Activated effector memory CD4-positive, alpha-beta T cell treated with anti-CD3 and anti-CD28 coated beads, Interleukin-2, amount 50 U/mL, for 16 hours (primary cell): ENCODE results near the gene TRIM41.
"Not testable (repeated sequence)": the region's sequence is repeated elsewhere in the genome, so short reads cannot be mapped to it uniquely, and the experiment has no call there.

ENCODE experiments used
- DNase-seq: peaks from one replicate; pipeline ENCODE4 v3.0.0-alpha.2; 2020

TRIM41 gene

DNA sequence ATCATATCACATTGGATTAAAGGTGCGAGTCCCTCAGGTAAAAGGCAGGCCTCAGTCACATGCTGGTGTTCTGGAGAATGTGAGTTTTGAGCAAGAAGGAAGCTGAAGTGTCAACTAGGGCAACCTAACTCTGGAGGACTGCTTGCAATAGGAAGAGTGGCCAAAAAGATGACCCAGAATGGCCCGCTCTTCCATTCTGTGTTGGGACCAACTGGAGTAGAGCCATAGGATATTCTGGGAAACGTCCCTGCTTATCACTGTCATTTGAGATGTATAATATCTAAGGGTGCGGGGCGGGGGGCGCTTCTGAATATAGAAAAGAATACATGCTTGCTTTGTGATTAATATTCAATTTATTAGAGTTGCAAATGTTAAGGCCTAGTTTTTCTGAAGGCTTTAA, 11.0 kb upstream of the TRIM41 start:
- DNase-seq: no peak

GRCh38 chr5:181212934-181213333, 10.1 kb upstream of the TRIM41 start:
- DNase-seq: no peak

DNA sequence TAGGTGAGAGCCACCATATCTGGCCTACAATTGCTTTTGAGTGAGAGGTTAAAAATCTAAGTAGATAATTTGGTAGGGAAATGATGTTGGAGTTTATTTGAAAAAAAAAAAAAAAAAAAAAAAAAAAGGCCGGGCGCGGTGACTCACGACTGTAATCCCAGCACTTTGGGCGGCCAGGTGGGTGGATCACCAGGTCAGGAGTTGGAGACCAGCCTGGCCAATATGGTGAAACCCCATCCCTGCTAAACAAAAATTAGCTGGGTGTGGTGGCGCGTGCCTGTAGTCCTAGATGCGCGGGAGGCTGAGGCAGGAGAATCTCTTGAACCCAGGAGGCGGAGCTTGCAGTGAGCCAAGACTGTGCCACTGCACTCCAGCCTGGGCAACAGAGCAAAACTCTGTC, 8.8 kb upstream of the TRIM41 start:
- not testable (repeated sequence) for DNase-seq

GRCh38 chr5:181215997-181216989, 6.8 kb upstream of the TRIM41 start:
- DNase-seq: no peak

- DNase-seq: peak; percentile 86
Measured at GRCh38 chr5:181217111-181217802, 5.8 kb upstream of the TRIM41 start.

GRCh38 chr5:181217803-181218062, 5.3 kb upstream of the TRIM41 start:
- peak; percentile 81 for DNase-seq

- DNase-seq: no peak
Measured at GRCh38 chr5:181218795-181219124, 4.3 kb upstream of the TRIM41 start.

DNA sequence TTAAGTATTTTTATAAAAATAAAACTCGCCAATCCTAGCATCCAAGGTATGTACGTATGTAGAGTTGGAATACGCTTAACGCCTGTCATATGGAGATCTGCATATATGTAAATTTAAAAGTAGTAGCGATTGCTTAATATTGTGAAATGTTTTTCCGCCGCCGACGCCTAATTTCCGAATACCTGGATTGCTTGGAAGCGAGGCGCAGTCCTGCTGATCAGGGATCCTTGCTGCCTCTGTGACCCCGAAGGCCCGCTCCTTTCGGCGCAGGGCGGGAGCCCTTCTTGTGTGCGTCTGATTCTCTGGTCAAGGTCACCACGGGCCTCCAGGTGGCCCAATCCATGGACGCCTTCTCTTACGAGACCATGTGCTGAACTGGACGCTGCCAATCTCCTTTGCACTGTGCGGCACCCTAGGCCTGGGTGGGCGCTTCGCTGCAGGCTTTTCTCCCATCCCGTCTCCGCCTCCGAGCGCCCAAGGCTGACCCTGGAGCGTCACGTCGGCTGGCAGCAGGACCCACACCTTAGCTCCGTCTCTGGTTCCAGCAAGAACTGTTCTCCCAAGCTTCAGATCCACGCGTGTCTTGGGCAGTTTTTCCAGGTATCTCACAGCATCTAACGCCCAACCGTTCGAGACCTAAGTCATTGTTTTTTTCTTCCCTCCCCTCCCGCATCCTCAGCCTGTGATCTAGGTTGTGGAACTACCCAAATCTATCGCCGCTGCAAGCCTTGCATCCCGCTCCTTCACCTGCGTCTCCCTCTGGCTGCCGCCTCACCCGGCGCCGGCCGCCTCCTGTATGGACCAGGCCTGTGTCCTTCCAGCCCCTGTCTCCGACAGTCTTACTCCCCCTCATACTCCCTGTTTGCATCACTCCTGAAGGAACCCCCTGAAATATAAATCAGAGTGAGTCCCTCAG, 3.6 kb upstream of the TRIM41 start:
- DNase-seq: no peak

GRCh38 chr5:181220178-181220515, 2.9 kb upstream of the TRIM41 start:
- no peak for DNase-seq

DNA sequence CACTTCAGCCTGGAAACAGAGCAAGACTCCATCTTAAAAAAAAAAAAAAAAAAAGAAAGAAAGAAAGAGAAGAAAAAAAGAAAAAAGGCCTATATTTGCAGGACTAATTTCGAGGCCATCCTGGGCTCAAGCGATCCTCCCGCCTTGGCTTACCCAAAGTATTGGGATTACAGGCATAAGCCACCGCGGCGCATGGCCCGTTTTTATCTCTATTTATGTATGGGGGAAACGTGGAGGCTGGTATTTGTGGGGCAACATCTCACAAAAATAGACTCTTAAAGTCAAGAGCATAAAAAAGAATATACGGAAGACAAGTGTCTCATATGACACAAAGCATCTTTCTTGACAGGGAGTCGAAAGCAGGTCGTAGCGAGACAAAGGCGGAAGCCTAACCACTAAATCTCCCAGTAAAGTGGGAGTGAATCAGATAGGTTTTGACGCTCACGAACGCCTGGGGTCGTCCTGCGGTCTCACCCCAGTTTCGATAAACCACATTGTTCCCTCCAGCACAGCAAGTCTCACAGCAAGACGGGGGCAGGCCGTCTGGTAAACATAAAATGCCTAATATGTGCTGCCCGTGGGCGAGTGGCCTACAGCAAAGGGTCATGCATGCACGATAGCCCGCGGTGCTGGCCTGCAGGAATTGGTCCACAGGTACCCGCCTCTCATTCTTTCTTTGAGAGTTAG, 1.8 kb upstream of the TRIM41 start:
- peak; percentile 83 for DNase-seq

DNA sequence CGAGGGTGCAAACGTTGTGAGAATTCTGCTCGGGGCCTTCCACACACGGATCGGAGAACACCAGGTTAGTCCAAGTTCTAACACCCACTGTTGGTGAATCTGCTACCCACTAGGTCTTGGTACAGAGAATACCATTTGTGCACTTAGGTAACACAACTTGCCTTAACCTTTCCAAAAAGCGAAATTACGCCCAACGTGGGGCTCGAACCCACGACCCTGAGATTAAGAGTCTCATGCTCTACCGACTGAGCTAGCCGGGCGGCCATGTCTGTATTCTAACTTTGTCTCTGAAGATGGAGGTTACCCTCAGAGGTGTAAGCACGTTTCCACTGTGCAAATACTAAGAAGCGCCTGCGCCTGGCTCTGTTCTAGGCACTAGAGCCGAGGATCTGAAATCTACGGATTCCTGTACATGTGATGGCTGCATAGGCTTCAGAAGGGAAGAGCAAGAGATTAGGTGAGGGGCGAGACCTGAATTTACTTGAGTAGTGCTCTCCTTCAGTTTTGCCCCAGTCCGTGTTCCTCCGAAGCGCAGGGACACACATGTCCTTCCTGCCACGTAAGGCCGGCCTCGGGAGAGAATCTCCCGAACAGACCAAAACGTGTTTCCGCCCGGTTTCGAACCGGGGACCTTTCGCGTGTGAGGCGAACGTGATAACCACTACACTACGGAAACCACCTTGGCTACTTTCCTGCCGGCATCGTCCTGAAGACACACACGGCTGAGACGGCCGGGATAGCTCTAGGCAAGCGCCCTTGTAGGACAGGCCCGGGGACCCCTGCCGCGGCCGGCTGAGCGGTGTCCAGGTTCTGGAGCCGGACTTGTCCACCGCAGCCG, 1.1 kb upstream of the TRIM41 start:
- DNase-seq: peak; percentile 99

GRCh38 chr5:181222630-181223057, 437 bp upstream of the TRIM41 start:
- DNase-seq: no peak

DNA sequence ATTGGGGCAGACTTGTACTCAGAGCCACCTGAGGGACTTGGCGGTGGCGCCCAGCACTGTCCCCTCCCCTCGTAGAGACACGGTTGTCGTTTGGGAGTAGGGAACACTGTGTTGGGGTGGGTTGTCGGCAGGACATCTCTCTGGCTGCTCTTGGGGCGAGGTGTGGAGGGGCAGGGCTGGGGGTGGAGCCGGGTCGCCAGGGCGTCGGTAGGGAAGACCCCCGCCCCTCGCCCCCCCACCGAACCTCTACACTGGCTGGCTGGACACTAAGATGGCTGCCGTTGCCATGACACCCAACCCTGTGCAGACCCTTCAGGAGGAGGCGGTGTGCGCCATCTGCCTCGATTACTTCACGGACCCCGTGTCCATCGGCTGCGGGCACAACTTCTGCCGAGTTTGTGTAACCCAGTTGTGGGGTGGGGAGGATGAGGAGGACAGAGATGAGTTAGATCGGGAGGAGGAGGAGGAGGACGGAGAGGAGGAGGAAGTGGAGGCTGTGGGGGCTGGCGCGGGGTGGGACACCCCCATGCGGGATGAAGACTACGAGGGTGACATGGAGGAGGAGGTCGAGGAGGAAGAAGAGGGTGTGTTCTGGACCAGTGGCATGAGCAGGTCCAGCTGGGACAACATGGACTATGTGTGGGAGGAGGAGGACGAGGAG, 778 bp downstream of the TRIM41 start:
- DNase-seq: peak; percentile 83

DNA sequence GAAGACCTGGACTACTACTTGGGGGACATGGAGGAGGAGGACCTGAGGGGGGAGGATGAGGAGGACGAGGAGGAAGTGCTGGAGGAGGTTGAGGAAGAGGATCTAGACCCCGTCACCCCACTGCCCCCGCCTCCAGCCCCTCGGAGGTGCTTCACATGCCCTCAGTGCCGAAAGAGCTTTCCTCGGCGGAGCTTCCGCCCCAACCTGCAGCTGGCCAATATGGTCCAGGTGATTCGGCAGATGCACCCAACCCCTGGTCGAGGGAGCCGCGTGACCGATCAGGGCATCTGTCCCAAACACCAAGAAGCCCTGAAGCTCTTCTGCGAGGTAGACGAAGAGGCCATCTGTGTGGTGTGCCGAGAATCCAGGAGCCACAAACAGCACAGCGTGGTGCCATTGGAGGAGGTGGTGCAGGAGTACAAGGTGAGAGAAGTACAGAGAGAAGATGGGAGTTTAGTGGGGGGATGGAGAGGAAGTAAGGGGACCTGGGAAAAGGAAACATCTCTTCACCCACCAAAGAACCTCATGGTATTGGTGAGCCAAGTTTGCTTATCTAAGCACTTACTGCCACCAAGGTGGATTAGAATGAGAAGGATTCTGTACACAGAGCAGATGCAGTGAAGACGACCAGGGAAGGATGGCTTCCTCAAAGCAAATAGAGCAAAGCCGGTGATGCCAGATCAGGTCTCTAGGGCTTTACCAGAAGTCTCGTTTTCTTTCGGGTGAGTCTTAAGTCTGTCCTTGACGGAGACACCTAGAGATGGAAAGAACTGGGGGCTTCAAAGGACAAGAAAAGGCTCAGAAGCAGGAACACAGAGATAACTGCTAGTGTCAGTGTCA, 1.5 kb downstream of the TRIM41 start:
- DNase-seq: peak; percentile 82

- no peak for DNase-seq
Measured at GRCh38 chr5:181229996-181230395, 6.9 kb downstream of the TRIM41 start.

DNA sequence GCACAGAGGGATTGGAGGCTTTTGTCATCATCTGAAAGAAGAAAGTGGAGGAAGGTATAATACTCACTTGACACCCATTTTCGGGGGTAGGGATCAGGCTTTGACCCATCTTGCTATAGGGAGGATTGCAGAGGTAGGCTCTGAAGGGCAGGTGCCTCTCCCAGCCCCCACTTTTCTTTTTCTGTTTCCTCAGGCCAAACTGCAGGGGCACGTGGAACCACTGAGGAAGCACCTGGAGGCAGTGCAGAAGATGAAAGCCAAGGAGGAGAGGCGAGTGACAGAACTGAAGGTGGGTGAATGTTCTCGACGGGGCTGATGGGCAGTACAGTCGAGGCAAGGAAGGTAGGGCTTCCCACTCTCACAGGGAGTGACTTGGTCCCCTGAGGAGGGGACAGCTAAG, 7.5 kb downstream of the TRIM41 start:
- DNase-seq: no peak

- DNase-seq: no peak
Measured at GRCh38 chr5:181231432-181231831, 8.4 kb downstream of the TRIM41 start.

DNA sequence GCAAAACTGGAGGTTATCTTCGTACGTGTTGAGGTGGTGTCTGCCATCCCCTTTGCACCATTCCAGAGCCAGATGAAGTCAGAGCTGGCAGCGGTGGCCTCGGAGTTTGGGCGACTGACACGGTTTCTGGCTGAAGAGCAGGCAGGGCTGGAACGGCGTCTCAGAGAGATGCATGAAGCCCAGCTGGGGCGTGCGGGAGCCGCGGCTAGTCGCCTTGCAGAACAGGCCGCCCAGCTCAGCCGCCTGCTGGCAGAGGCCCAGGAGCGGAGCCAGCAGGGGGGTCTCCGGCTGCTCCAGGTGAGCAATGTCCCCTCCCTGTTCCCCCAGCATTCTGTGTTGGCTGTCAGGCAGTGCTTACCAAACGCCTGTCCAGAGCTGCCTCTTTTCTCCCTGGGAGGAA, 9.5 kb downstream of the TRIM41 start:
- DNase-seq: no peak

GRCh38 chr5:181233088-181233800, 10.2 kb downstream of the TRIM41 start:
- DNase-seq: no peak
